HepG2 (cell line): ENCODE results near the gene OSBPL1A. TPM values are rescaled to one million over a fixed set of nuclear protein-coding genes. Genes with fewer than 3 reads are reported as not detected.

Source experiments
- ATAC-seq: fragments of 200-7000 bp; cut with Tn5 transposase; 3 replicates; pipeline ENCODE4 v1.9.1; 2020; ENCODE audit warnings: mild to moderate bottlenecking, moderate library complexity
- BruUV-seq: library from RNA; stranded (reverse); fragments of 400-500 nt; replicated peaks from 2 replicates; lab custom pipeline; 2021; lab: Mats Ljungman, UMichigan
- CTCF ChIA-PET: fragments of 300-600 bp; formaldehyde crosslinking; extraction: SDS; loops from one replicate; lab custom pipeline; 2021; ENCODE audit warnings: low total read pairs, inconsistent platforms, low intra/inter-chr PET ratio; lab: Yijun Ruan, JAX
- POLR2A ChIA-PET: fragments of 350-600 bp; sonication (Branson Sonifier 250); formaldehyde crosslinking; loops from one replicate; lab custom pipeline; 2020; ENCODE audit warnings: antibody characterized with exemption, inconsistent platforms; lab: Yijun Ruan, JAX
- DNase-seq: peaks from one replicate; pipeline ENCODE4 v3.0.0-alpha.2; 2015; ENCODE audit warnings: low spot score
- FAIRE-seq: peaks from 3 replicates; lab custom pipeline; 2011; peaks lifted over from hg19 to GRCh38; lab: Jason Lieb, UNC
- H2AFZ ChIP-seq: one replicate; pipeline ENCODE4 v1.6.1; 2011; ENCODE audit warnings: low read length, inconsistent platforms
- H3K27ac ChIP-seq: fragments of 300-600 bp; 3 replicates; pipeline ENCODE4 v1.8.0; 2011; ENCODE audit warnings: mixed run types, mild to moderate bottlenecking, mixed read lengths, low read length, inconsistent platforms; ENCODE audit not compliant: insufficient read depth; ENCODE audit errors: extremely low read length
- H3K27me3 ChIP-seq, 2 experiments: fragments of 200-600 bp in 1 of 2; 2 replicates in 1 of 2; 3 replicates in 1 of 2; pipeline versions ENCODE4 v1.6.0 to v1.8.0; 2011; ENCODE audit warnings: low read length in 2 of 2, mild to moderate bottlenecking in 2 of 2, moderate library complexity in 2 of 2, inconsistent platforms in 1 of 2; ENCODE audit not compliant: insufficient read depth in 2 of 2, control insufficient read depth in 1 of 2
- H3K36me3 ChIP-seq, 2 experiments: fragments of 200-600 bp in 1 of 2; replicated peaks in 1 of 2; 2 replicates in 1 of 2; 3 replicates in 1 of 2; pipeline versions ENCODE4 v1.5.1 to v1.8.0; 2011; ENCODE audit warnings: low read length in 2 of 2, inconsistent platforms in 1 of 2; ENCODE audit not compliant: insufficient read depth in 2 of 2, control insufficient read depth in 1 of 2
- H3K4me1 ChIP-seq: 2 replicates; pipeline ENCODE4 v1.5.1; 2012; ENCODE audit warnings: low read length, inconsistent platforms; ENCODE audit not compliant: insufficient read depth
- H3K4me2 ChIP-seq: 2 replicates; pipeline ENCODE4 v1.6.0; 2011; ENCODE audit warnings: low read depth, low read length, inconsistent platforms
- H3K4me3 ChIP-seq, 3 experiments: fragments of 200-600 bp in 1 of 3; sonication (generic), shearing (Covaris generic) in 1 of 3; replicated peaks in 1 of 3; 2 replicates each; pipeline ENCODE4 v1.5.1; 2011 to 2016; ENCODE audit warnings: low read length in 3 of 3, inconsistent platforms in 2 of 3, low read depth in 2 of 3, mild to moderate bottlenecking in 2 of 3, control low read depth in 1 of 3, mixed read lengths in 1 of 3; ENCODE audit not compliant: insufficient read depth in 1 of 3
- H3K79me2 ChIP-seq: one replicate; pipeline ENCODE4 v1.6.1; 2011; ENCODE audit warnings: low read length, inconsistent platforms; ENCODE audit not compliant: insufficient read depth
- H3K9ac ChIP-seq: 2 replicates; pipeline ENCODE4 v1.6.0; 2011; ENCODE audit warnings: mild to moderate bottlenecking, low read depth, low read length, inconsistent platforms; ENCODE audit not compliant: insufficient read depth
- H3K9me3 ChIP-seq: 2 replicates; pipeline ENCODE4 v1.5.1; 2012; ENCODE audit warnings: mild to moderate bottlenecking, low read length
- H4K20me1 ChIP-seq: 2 replicates; pipeline ENCODE4 v1.6.0; 2011; ENCODE audit warnings: inconsistent platforms, mild to moderate bottlenecking, low read length, moderate library complexity; ENCODE audit not compliant: insufficient read depth
- DZIP1 ChIP-seq: sonication (generic); formaldehyde crosslinking; IDR thresholded peaks from 2 replicates; pipeline ENCODE4 v1.5.0; 2020; ENCODE audit warnings: mild to moderate bottlenecking, missing genetic modification reagents
- EP300 ChIP-seq, 3 experiments: sonication (generic) in 1 of 3; formaldehyde crosslinking in 1 of 3; IDR thresholded peaks; 2 replicates each; pipeline versions ENCODE4 v1.5.1 to v1.6.1; 2011 to 2020; ENCODE audit warnings: low read depth in 2 of 3, low read length in 2 of 3, borderline replicate concordance in 1 of 3, improper control_type of control experiment in 1 of 3, mild to moderate bottlenecking in 1 of 3, missing genetic modification reagents in 1 of 3, moderate library complexity in 1 of 3
- HDAC2 ChIP-seq: sonication (generic); formaldehyde crosslinking; IDR thresholded peaks from 2 replicates; pipeline ENCODE4 v1.4.0; 2020; ENCODE audit warnings: missing genetic modification reagents
- MED1 ChIP-seq: sonication (generic); formaldehyde crosslinking; IDR thresholded peaks from 2 replicates; pipeline ENCODE4 v1.4.0; 2020; ENCODE audit warnings: missing genetic modification reagents
- NFIC ChIP-seq: IDR thresholded peaks from 2 replicates; pipeline ENCODE4 v1.6.1; 2012; ENCODE audit warnings: mild to moderate bottlenecking, low read length, inconsistent platforms
- PITX1 ChIP-seq: sonication (generic); formaldehyde crosslinking; IDR thresholded peaks from 2 replicates; pipeline ENCODE4 v1.5.1; 2020; ENCODE audit warnings: mild to moderate bottlenecking, missing genetic modification reagents
- RARA ChIP-seq: IDR thresholded peaks from 2 replicates; pipeline ENCODE4 v1.6.1; 2016; ENCODE audit warnings: missing genetic modification reagents, missing compliant biosample characterization
- ZBTB40 ChIP-seq, 2 experiments: fragments of 450-650 bp in 1 of 2; sonication (generic) in 1 of 2; formaldehyde crosslinking in 1 of 2; IDR thresholded peaks; 2 replicates each; pipeline versions ENCODE4 v1.6.1 to v1.8.0; 2016 to 2022; ENCODE audit warnings: antibody characterized with exemption in 1 of 2, mild to moderate bottlenecking in 1 of 2, missing genetic modification reagents in 1 of 2
- ZNF616 ChIP-seq: sonication (generic); formaldehyde crosslinking; IDR thresholded peaks from 2 replicates; pipeline ENCODE4 v1.5.0; 2020; ENCODE audit warnings: low read depth, mild to moderate bottlenecking, missing genetic modification reagents
- ZSCAN9 ChIP-seq: IDR thresholded peaks from 2 replicates; pipeline ENCODE4 v1.6.1; 2016; ENCODE audit warnings: borderline replicate concordance
- WGBS: methylation state at CpG from one replicate; pipeline ENCODE4 v1.1.6; 2017; ENCODE audit warnings: low lambda C conversion rate; 5-methylcytosine and 5-hydroxymethylcytosine counted together
- in situ Hi-C: cut with HindIII; loops from 2 replicates; pipeline ENCODE4 v1.10.0; 2017; ENCODE audit warnings: low pct_unique_long_range_greater_than_20kb; ENCODE audit not compliant: extremely low pct_ligation_motif_present
- intact Hi-C: fragments of 100-400 bp; cut with micrococcal nuclease; formaldehyde crosslinking; loops from one replicate; pipeline ENCODE4 v1.10.0; 2022; ENCODE audit not compliant: unreplicated experiment
- polyA plus RNA-seq, 8 experiments: library from polyadenylated mRNA; depleted of rRNA in 3 of 8; stranded (reverse) in 7 of 8; unstranded in 1 of 8; fragments of >200 nt; fragmentation: Illumina TruSeq in 4 of 8; extraction: Trizol in 4 of 8; gene quantifications; 2 replicates each; pipeline versions ENCODE4 v1.2.1 to v1.2.3, GENCODE V29; 2011 to 2016; ENCODE audit warnings: low read depth in 4 of 8, missing spikeins in 1 of 8, mixed read lengths in 1 of 8; ENCODE audit not compliant: insufficient read depth in 1 of 8
- total RNA-seq, 5 experiments: library from RNA; depleted of rRNA; stranded (reverse); fragments of >200 nt; fragmentation: Illumina TruSeq; extraction: Trizol; gene quantifications; 2 replicates each; pipeline ENCODE4 v1.2.3, GENCODE V29; 2016; ENCODE audit warnings: low read depth in 1 of 5

Gene OSBPL1A
- total and polyA plus RNA-seq, 2 of the 13 experiments (the other 11 are each of a cell fraction or from before 2014, with no cell fraction given) = 0.02 TPM; not detected in 1

GRCh38 chr18:24403076-24403475, 5.5 kb upstream of the OSBPL1A start:
- Histone ChIP-seq H2AFZ (no peak overlapping the region), H3K9me3 (no peaks in the 10 kb centered on the region), H3K9ac (no peak overlapping the region), H3K27ac (no peak overlapping the region), H3K79me2 (no peaks in the 10 kb centered on the region), H3K27me3 (peaks cover 0 to 10% of the 10 kb centered on the region in 2 experiments; a peak in 3 of 5 replicates), H3K4me1 (no peaks in the 10 kb centered on the region), H3K4me2 (no peak overlapping the region), H4K20me1 (no peaks in the 10 kb centered on the region), H3K36me3 (no peaks in the 10 kb centered on the region), H3K4me3 (no peak overlapping the region)
- no peak for DNase-seq
- intact Hi-C loops (no loop called here), in situ Hi-C loops (no loop called here)
- no peak for FAIRE-seq
- BruUV-seq = no TSS peak
- CTCF ChIA-PET = no interaction called here
- POLR2A ChIA-PET = no interaction called here
- 73% methylated on average over 5 of the region's 5 CpGs for WGBS
- no peak for ATAC-seq
- TF ChIP-seq NFIC = no peak
- TF ChIP-seq HDAC2 (CRISPR knock-in tag) = no peak
- no peak for TF ChIP-seq PITX1 (CRISPR knock-in tag)
- no peak for TF ChIP-seq DZIP1
- TF ChIP-seq ZBTB40 (IDR thresholded peaks at IDR 0.05) = no peak
- TF ChIP-seq ZBTB40 (CRISPR knock-in tag; IDR thresholded peaks at IDR 0.05) = no peak
- no peak for TF ChIP-seq EP300 (IDR thresholded peaks at IDR 0.05; ENCODE audit: low read depth in 2 of 2, low read length in 2 of 2)
- no peak for TF ChIP-seq EP300 (CRISPR knock-in tag; IDR thresholded peaks at IDR 0.05; ENCODE audit: borderline replicate concordance)
- no peak for TF ChIP-seq MED1 (CRISPR knock-in tag)
- no peak for TF ChIP-seq ZSCAN9 (CRISPR knock-in tag)
- no peak for TF ChIP-seq RARA
- no peak for TF ChIP-seq ZNF616 (CRISPR knock-in tag)
